Measurements from ENCODE around the gene IGF1R.

IGF1R gene

GRCh38 chr15:98776607-98777281 lies 128.4 kb downstream of the IGF1R start:
- no peak for DNase-seq (ENCODE audit: low spot score)

GRCh38 chr15:98777426-98777825 lies 129.1 kb downstream of the IGF1R start:
- no peak for DNase-seq (ENCODE audit: low spot score)

- DNase-seq (ENCODE audit: low spot score): no peak
These were observed 130.1 kb downstream of the IGF1R start for GRCh38 chr15:98778263-98778959.

GRCh38 chr15:98778960-98779359 lies 130.6 kb downstream of the IGF1R start:
- DNase-seq (ENCODE audit: low spot score): no peak

- DNase-seq (ENCODE audit: low spot score): peak; percentile 79
These were observed 131.2 kb downstream of the IGF1R start for GRCh38 chr15:98779463-98780071.

GRCh38 chr15:98781838-98782237 lies 133.5 kb downstream of the IGF1R start:
- no peak for DNase-seq (ENCODE audit: low spot score)

- DNase-seq (ENCODE audit: low spot score): no peak
These were observed 134.5 kb downstream of the IGF1R start for GRCh38 chr15:98782801-98783200.

GRCh38 chr15:98785431-98785806 lies 137.1 kb downstream of the IGF1R start:
- no peak for DNase-seq (ENCODE audit: low spot score)

GRCh38 chr15:98785807-98786621 lies 137.7 kb downstream of the IGF1R start:
- DNase-seq (ENCODE audit: low spot score): no peak

- no peak for DNase-seq (ENCODE audit: low spot score)
These were observed 138.4 kb downstream of the IGF1R start for GRCh38 chr15:98786717-98787116.

- no peak for DNase-seq (ENCODE audit: low spot score)
These were observed 138.9 kb downstream of the IGF1R start for GRCh38 chr15:98787194-98787593.

- DNase-seq (ENCODE audit: low spot score): peak; percentile 53
These were observed 139.8 kb downstream of the IGF1R start for GRCh38 chr15:98787936-98788757.

GRCh38 chr15:98789020-98789419 lies 140.7 kb downstream of the IGF1R start:
- DNase-seq (ENCODE audit: low spot score): no peak

GRCh38 chr15:98790270-98790669 lies 141.9 kb downstream of the IGF1R start:
- DNase-seq (ENCODE audit: low spot score): no peak

- no peak for DNase-seq (ENCODE audit: low spot score)
These were observed 142.8 kb downstream of the IGF1R start for GRCh38 chr15:98791046-98791701.

GRCh38 chr15:98792117-98792516 lies 143.8 kb downstream of the IGF1R start:
- no peak for DNase-seq (ENCODE audit: low spot score)

GRCh38 chr15:98794211-98794610 lies 145.9 kb downstream of the IGF1R start:
- no peak for DNase-seq (ENCODE audit: low spot score)

- DNase-seq (ENCODE audit: low spot score): no peak
These were observed 146.4 kb downstream of the IGF1R start for GRCh38 chr15:98794748-98795147.

- DNase-seq (ENCODE audit: low spot score): no peak
These were observed 147.6 kb downstream of the IGF1R start for GRCh38 chr15:98795980-98796379.

GRCh38 chr15:98796685-98797357 lies 148.5 kb downstream of the IGF1R start:
- DNase-seq (ENCODE audit: low spot score): no peak

All from kidney capillary endothelial cell (primary cell).